NT2/D1 (cell line): ENCODE measurements around the gene SLC4A4.

Source experiments
- SUZ12 ChIP-seq: IDR thresholded peaks from 2 replicates; pipeline ENCODE4 v1.6.1; 2011; ENCODE audit not compliant: insufficient read length, insufficient read depth; ENCODE audit errors: extremely low read depth
- ZNF274 ChIP-seq: IDR thresholded peaks from 2 replicates; pipeline ENCODE4 v1.6.1; 2011; ENCODE audit warnings: mild to moderate bottlenecking, low read depth, low read length

DNA sequence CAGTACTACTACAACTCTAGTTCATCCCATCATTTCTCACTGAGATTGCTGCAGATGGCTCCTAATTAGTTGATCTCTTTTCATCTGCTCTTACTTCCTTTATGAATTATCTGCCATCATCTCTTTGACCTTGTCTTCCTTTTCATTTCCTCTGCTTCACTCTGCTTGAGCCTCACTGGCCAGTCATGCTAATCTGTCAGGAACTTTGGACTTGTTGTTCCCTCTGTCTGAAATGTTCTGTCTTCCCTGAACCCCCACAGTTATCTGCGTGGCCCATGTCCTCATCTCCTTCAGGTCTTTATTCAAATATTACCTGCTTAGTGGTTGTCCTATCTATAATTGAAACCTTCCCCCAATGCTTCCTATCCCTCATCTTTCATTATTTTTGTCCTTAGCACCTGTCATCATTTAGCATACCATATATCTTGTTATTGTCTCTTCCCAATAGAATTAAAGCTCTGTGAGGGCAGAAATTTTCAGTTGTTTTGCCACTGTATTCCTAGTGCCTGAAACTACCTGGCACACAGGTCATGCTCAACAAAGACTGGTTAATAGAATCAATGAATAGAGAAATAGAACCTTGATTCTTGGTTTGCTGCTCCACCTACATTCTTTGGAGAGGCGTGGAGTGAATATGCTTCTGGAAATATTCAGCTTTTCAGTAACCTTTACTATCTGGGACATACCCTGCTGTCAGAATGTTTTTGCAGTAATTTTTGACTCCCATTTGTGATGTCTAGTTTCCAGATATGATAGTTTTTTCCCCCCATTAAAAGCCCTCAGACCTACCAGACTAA is 5.0 kb downstream of the SLC4A4 start:
- TF ChIP-seq ZNF274 (no peak), SUZ12 (no peak)
